ENCODE results near the gene NDUFB5.
"Not testable (repeated sequence)": the region's sequence is repeated elsewhere in the genome, so short reads cannot be mapped to it uniquely, and the experiment has no call there.

NDUFB5 gene

DNA sequence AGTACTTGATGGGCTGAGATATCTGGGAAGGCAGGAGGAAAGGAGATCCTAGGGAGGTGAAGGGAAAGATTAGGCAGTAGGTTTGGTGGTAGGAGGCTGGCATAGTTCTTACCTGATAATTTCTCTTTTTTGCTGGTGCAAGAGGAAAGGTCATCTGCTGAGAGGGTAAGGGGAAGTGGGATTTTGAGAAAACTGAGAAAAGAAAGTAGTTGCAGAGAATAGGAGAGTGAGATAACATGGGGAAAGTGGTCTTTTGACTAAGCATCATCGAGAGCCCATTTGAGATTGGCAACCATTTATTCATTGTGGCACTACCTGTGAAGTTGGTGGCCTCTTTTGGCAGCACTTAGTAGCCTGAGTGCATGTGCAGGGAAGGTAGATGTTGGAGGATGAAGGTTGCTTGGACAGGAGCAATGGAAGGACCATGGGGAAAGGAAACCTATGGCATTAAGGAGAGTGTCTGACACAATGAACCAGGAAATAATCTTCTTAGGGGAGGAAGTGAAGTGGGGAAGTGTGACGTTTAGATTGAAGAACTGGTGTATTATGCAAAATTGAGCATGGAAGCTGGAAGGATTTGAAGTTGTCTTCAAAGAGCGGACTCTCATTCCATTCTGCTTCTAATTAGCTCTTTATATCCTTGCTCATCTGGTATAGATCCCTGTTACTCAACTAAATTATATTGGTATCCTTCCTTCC, 26.3 kb downstream of the NDUFB5 start:
- no peak for DNase-seq

DNA sequence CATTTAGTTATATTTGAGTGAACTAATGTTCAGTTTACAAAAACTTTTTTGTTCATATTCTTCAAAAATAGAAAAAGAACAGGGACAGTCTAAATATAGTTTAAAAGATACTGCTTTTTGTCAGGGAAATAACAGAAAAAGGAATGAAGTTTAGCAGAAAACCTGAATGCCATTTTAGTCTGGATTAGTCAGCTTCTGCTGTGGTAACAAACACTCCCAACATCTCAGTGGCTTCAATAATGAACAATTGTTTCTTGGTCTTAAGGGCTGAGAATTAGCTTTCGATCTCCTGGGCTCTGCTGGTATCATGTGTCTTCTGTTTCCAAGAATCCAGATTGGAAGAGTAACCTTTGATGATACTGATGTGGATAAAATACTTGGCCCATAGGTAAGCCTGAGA, 35.9 kb downstream of the NDUFB5 start:
- DNase-seq: no peak

DNA sequence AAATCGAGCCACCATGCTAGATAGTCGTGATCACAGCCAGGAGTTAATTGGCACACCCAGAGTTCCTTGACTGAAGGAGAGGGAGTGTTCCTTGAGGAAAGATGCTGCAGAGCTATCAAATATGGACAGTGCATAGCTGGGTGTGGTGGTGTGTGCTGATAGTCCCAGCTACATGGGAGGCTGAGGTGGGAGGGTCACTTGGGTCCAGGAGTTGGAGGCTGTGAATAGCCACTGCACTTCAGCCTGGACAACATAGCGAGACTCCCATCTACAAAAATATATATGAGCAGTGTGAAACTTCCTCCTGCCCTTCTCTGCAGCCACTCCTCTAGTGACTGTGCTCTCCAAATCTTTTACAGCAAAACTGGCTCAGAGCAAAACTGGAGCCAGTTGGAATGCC, 38.3 kb downstream of the NDUFB5 start:
- no peak for DNase-seq

DNA sequence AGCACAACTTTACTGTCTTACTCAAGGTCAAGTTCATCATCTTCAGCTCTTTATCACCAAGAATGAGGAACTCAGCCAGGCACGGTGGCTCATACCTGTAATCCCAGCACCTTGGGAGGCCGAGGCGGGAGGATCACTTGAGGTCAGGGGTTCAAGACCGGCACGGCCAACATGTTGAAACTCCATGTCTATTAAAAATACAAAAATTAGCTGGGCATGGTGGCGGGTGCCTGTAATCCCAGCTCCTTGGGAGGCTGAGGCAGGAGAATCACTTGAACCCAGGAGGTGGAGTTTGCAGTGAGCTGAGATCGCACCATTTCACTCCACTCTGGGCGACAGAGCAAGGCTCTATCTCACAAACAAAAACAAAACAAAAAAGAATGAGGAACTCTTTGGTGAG, 39.2 kb downstream of the NDUFB5 start:
- DNase-seq: not testable (repeated sequence)

DNA sequence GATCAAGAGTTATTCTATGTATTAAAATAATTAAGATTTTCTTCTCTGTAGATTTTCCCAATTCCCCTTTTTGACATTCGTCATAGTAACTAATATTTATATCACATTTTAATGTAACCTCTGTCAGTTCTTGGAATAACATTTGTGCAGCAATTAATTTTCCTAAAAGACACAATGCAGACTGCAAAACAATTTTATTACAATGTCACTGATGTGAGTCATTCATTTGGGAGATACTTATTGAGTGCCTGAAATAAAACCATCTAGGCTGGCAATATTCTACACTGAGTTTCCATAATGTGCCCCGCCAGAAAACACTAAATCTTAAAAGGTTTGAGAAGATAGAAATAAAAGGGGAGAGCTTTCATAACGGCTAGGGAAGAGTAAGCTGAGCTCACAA, 41.6 kb downstream of the NDUFB5 start:
- DNase-seq: no peak

DNA sequence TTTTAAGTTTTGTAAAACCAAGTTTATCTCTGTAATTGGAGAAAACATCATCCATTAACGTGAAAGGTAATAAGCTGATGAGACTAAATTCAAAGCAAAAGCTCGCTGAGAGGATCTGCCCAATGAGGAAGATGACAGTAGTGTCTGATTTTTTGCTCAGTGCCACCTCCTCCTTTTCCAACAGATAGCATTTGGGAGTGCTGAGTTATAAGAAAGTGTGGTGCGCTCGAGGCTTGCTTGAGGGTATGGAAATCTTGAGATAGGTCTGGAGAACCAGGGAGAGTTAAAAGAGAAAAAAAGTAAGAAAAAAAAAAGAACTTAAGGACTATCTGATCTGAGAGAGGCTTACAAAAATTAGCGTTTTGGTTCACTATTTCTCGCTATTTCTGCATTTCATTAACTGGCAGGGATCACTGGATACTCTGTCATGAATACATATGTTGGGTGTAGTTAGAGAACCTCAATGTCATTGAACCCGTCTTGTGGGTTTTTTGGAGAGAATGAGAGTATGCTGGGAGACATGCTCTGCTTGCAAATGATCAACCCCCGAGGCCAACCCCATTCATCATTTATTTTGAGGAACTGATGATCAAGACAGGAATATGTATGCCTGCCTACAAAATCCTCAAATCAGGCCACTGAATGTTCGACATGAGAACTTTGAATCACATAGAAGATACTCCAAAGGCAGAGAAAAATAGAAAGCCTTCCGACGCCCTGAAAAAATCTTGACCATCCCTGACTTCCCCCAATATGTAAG, 47.3 kb downstream of the NDUFB5 start:
- peak in 3 of 4 experiments; percentile 5 to 19 (median 17) for DNase-seq

DNA sequence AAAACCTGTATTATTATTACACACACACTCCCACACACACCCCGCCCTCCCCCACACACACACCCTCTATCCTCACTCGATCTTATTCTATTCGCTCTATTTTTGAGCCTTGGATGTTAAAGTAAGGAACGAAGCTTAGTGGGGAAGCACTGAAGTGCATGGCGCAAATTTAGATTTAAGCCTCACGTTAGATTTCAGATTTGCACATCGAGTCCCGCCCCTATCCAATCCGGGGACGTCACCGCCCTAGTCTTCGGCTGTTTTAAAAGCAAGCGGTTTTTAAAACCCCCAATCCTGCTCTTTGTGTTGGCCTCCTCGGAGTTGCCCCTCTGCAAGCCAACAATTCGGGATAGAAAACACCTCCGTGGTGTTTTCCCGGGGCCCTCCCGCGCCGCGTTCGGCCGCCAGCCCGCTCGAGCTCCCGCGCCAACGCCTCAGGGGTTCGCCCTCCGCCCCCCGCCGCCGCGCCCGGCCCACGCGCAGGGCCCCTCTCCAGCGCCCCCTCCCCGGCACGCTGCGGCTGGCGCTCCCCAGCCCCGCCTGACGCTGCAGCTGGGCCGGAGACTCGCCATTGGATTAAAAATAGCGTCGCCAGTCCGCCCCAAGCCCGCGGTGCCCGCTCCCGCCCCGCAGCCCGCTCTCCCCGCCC, 48.0 kb downstream of the NDUFB5 start, which contains the start of gene USP13:
Gene USP13, plus strand, starts transcription at position 594 of the 649 bp plus-strand sequence. CDS start 186 bp downstream, outside the sequence.
- DNase-seq: peak; percentile 41 to 79 (median 58)

DNA sequence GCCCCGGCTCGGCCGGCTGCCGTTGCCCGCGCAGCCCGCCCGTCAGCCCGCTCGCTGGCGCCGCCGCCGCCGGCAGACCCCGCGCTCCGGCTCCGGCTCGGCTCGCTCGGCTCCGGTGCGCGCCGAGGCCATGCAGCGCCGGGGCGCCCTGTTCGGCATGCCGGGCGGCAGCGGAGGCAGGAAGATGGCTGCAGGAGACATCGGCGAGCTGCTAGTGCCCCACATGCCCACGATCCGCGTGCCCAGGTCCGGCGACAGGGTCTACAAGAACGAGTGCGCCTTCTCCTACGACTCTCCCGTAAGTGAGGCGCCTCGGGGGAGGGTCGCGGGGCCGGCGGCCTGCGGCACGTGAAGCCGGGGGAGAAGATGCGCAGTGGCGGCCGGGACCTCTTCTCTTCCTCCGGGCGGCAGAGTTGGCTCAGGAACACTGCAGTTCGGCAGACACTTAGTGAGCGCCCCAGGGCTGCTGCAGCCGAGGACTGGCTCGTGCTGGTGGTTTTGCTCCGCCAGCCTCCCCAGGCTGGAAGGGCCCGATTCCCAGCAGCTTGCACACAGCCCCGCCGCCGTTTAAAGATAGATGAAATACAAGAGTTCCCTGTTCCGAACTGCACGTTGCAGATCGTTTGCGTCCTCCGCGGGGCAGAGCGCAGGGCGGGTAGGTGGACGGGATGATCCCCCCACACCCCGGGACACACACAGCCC, 48.7 kb downstream of the NDUFB5 start:
- DNase-seq: peak; percentile 54 to 79 (median 70)

DNA sequence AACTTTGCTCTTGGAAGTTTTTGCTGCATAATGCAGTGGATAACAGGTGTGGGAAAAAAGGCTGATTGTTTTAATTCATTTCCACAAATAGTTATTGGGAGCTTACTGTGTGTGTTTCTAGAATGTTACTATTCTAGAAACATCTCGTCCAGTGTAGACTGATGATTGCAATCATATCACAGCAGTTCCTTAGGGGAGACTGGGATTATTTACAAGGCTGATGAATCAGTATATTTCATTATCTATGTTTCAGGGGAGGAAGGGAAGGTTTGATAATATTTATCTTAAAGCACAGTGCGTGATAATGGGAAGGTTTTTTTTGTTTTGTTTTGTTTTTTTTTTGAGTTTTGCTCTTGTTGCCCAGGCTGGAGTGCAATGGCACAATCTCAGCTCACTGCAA, 50.6 kb downstream of the NDUFB5 start:
- no peak for DNase-seq

DNA sequence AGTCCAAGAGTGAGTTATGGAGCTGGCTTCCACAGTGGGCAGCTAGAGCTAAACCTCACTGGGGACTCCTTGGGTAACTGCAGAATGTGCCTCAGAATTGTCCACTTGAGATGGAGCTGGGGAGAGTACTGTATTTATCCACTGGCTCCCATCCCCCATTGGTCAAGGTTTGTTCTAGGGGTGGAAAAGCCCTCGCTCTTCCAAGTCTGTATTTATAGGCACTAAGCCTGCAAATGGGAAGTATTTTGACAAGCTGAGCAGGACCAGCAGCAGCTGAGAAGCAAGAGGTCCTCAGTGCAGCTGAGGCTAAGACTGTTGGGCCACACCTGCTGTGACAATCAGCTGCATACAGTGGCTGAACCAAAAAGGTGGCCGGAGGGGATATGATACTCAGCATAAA, 54.0 kb downstream of the NDUFB5 start:
- DNase-seq: no peak

DNA sequence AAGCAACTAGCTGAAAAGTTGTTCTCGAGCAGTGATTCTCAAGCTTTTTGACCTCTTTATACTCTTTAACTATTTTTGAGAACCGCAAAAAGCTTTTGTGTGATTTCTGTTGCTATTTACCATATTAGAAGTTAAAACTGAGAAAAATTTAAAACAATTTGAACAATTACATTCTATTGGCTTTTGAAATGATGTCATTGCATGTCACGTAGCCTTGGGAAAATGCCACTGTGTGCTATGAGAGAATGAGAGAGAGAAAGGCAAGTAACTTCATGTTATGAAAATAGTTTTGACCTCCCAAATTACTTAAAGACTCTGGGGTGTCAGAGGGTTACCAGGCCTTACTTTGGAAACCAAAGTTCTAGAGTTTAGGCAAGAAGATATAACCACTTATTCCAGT, 56.3 kb downstream of the NDUFB5 start:
- DNase-seq: no peak

DNA sequence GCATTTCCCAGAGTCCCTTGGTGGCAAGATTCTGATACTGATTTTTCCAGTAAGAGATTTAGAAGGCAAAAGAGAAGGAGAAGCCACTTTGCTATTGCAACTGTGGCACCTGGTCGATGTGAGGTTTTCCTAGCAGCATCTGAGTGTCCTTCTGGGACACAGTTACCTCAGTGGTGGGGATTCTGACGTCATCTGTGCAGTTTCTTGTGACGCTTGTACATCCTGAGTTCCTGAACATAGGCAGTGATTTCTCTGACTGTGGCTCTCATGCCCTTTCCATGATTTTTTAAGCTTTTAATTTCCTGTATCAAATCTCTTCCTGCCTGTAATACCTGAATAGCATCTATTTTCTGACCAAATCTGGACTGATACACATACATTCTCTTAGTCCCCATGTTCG, 57.2 kb downstream of the NDUFB5 start:
- DNase-seq: no peak

DNA sequence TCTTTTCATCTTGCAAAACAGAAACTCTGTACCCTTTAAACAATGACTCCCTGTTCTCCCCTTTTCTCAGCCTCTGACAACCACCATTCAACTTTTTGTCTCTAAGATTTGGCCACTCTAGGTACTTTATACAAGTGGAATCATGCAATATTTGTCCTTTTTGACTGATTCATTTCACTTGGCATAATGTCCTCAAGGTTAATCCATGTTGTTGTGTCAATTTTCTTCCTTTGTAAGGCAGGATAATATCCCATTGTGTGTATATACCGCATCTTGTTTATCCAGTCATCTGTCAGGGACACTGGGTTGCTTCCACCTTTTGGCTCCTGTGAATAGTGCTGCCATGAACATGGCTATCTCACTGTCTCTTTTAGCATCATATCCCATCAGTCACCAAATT, 58.5 kb downstream of the NDUFB5 start:
- DNase-seq: no peak

DNA sequence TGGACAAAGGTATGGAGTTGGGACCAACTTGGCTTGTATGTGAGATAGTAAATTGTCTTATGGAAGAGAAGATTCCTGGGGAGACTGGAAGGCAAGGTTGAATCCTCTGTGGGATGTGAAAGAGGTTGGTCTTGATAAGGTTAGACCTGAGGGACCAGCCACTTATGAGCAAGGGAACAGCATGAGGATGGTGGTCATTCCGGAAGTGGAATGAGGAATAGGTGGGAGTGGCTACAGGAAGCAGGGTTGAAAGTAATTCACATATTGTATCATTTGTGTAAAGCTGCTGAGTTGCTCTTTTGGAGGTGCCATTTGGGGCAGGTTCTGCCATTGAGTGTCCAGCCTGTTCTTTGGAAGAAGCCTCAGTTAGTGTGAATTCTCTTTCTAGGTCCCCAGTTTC, 61.4 kb downstream of the NDUFB5 start:
- DNase-seq: no peak

DNA sequence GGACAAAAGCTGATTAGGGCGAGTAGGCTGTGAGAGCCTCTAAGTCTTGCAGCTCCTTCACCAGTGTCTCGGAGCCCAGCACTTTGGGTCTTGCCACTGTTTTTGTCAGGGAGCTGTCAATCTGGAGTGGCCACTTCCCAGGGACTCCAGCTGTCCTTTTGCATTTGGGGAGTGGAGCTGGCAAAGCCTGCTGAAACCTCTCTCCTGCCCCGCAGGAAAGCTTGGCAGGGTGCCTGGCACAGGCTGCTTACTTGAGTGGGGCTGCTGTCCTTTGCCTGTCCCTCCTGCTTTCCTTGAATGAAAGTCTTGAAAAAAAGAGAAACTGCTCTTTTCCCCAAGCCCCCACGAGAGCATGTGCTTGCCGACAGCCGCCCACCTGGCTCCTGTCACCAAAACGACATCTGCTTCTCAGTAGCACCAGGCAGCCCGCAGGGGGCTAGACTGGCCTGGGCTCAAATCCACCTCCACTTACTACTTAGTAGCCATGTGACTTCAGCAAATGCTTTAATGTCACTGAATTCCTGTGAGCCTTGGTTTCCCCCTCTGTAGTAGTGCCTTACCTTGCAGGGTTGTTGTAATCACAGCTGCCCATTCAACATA, 61.9 kb downstream of the NDUFB5 start:
- DNase-seq: no peak

DNA sequence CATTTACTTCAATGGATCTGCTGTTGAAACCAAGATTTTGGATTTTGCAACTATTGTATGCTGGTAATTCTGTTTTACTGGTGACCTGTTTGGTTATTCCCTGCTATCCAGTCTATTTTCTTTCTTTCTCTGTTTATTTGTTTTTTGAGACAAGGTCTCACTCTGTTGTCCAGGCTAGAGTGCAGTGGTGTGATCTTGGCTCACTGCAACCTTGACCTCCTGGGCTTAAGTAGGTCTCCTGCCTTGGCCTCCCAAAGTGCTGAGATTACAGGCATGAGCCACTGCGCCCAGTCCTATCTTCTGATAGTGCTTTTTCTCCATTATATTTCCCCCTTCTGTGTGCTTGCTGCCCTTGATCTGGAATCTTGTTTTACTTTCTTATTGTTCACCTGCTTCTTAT, 63.8 kb downstream of the NDUFB5 start:
- no peak for DNase-seq

DNA sequence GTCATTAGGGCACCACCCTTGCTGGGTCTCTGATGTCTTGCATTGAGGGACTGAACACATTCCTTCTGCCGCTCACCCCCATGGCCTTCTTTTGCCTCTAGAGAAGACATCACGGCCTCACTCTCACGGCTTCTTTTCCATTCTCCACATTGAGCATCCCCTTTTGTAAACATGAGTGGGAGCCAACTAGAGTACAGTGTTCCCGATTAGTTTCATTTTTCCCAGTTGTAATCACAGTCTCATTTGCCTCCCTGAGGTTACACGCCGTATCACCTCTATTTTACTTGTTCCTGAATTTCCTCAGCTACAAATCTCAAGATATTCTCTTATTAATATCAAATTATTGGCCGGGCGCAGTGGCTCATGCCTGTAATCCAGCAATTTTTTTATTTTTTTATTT, 65.7 kb downstream of the NDUFB5 start:
- no peak for DNase-seq

DNA sequence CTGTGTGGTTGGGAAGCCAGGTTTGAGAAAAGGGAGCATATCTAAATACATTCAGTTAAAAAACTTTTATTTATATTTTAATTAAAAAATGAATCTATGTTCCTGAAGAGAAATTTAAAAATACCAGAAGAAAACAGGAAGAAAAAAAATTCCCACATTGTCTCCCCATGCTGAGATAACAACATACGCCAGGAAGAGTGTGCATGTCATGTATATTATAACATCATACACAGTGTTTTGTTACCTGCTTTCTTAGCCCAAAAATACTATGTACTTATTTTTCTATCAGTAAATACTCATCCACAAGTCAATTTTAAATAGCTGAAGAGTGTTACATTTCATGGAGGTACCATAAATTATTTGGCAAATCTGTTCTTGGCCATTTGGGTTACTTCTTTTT, 66.7 kb downstream of the NDUFB5 start:
- DNase-seq: no peak

DNA sequence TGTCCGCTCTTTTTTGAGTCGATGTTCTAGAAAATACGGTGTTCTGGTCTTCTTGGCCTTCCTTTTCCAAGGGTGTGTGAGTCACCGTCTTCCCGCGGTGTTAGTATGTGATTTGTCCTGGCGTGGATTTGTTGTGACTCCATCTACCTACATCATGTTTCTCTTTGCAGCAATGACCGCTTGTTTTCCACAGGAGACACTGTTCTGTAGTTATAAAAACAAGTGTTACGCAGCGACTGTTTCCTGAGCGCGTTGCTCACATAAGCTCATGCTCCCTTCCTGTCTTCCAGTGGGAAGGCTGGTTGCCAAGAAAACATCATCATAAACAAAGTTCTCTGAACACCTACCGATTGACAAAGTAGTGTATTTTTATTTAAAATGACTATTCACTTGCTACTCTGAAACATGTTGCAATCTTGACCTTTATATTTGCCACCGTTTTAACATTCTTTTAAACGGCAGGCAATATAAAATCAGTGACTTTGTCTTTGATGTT, 67.2 kb downstream of the NDUFB5 start:
- DNase-seq: no peak

DNA sequence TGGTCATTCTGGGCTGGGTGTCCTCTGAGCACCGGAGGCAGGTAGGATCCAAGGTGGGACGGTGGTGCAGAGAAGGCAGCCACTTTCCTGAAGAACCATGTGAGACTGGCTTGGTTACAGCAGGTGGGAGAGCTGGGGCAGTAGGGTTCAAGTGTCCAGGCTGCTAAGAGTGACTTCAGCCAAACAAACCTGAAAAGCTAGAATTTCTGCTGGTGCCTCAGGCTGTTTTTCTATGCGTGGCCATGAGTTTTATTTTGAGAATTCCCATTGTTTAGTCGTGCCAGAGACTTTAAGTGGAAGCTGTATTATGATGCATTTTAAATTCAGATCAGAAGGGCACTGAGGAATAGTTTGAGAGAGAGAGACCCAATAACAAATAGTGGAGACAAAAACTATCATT, 68.3 kb downstream of the NDUFB5 start:
- DNase-seq: no peak

DNA sequence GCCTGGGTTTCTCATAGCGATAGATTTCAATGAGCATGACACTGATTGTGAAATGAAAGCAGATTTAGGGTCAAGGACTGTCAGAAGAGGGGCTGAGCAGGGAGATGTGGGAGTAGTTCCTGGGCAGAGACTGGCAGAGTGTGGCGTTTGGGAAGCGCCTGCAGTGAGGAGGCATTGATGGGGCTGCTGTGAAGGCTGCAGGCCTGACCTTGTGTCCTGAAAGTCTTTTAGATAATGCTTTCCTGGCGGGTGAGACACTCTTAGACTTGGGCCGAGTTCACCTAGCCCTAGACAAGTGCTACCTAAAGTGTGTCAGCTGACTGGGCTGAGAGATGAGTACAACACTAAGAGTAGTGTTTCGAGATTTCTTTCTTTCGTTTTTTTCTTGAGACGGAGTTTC, 68.9 kb downstream of the NDUFB5 start:
- no peak for DNase-seq

DNA sequence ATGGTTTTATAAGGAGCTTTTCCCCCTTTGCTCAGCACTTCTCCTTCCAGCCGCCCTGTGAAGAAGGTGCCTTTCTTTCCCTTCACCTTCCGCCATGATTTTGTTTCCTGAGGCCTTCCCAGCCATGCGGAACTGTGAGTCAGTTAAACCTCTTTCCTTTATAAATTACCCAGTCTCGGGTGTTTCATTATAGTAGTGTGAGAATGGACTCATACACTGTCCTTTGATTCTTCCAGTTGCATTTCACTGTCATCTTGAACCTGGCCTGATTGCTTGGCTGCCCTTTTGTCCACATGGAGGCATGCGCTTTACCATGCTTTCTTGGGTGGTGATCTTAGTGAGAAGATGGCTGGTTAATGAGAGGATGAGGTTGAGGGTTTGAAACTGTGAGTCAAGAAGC, 71.5 kb downstream of the NDUFB5 start:
- no peak for DNase-seq
